HL-60 (cell line): ENCODE measurements around the gene MYCN.

Experiments
- DNase-seq, 2 experiments: peaks; one replicate each; pipeline ENCODE4 v3.0.0-alpha.2; 2010 to 2020; ENCODE audit warnings: low read depth in 1 of 2, low spot score in 1 of 2
- H3K27ac ChIP-seq: fragments of 250-450 bp; sonication (Bioruptor Pico); replicated peaks from 2 replicates; pipeline ENCODE4 v1.5.1; 2020; ENCODE audit warnings: mild to moderate bottlenecking, moderate library complexity
- H3K27me3 ChIP-seq: fragments of 250-450 bp; sonication (Bioruptor Pico); 2 replicates; pipeline ENCODE4 v1.5.1; 2021; ENCODE audit warnings: mild to moderate bottlenecking, moderate library complexity; ENCODE audit not compliant: insufficient read depth, poor library complexity, severe bottlenecking
- H3K4me3 ChIP-seq: replicated peaks from 2 replicates; pipeline ENCODE4 v1.5.1; 2011; ENCODE audit warnings: mild to moderate bottlenecking, control low read depth, low read length; ENCODE audit not compliant: insufficient read depth
- CTCF ChIP-seq: IDR thresholded peaks from one replicate; pipeline ENCODE4 v1.5.1; 2011; ENCODE audit warnings: low read length, control low read depth, inconsistent platforms; ENCODE audit not compliant: insufficient read depth
- GABPA ChIP-seq: IDR thresholded peaks from 2 replicates; pipeline ENCODE4 v1.6.1; 2012; ENCODE audit warnings: low read depth
- POLR2AphosphoS5 ChIP-seq: IDR thresholded peaks from 2 replicates; pipeline ENCODE4 v1.6.1; 2012; ENCODE audit warnings: low read depth
- REST ChIP-seq: IDR thresholded peaks from 2 replicates; pipeline ENCODE4 v1.6.1; 2012; ENCODE audit warnings: low read depth; ENCODE audit not compliant: insufficient replicate concordance
- SPI1 ChIP-seq: IDR thresholded peaks from 2 replicates; pipeline ENCODE4 v1.6.1; 2012; ENCODE audit warnings: low read depth, mild to moderate bottlenecking, borderline replicate concordance

Gene MYCN

GRCh38 chr2:15933184-15933845 is 7.0 kb upstream of the MYCN start:
- Histone ChIP-seq H3K27me3 (peaks cover 6% of the 10 kb centered on the region), H3K27ac (no peak overlapping the region)

GRCh38 chr2:15934291-15934945 is 5.9 kb upstream of the MYCN start:
- TF ChIP-seq GABPA = no peak
- peaks cover 15% of the 10 kb centered on the region for H3K27me3 ChIP-seq
- H3K4me3 ChIP-seq = no peak overlapping the region
- DNase-seq = no peak
- no peak overlapping the region for H3K27ac ChIP-seq

More at GRCh38 chr2:15933184-15933845, 7.0 kb upstream of the MYCN start:
- no peak for DNase-seq
- TF ChIP-seq POLR2AphosphoS5 (no peak), SPI1 (no peak), CTCF (no peak), GABPA (no peak), REST (no peak)
- H3K4me3 ChIP-seq = no peak overlapping the region

- no peak overlapping the region for H3K4me3 ChIP-seq
- no peak for DNase-seq
- no peak overlapping the region for H3K27ac ChIP-seq
- TF ChIP-seq SPI1 (no peak), REST (no peak), POLR2AphosphoS5 (no peak), CTCF (no peak), GABPA (no peak)
- peaks cover 23% of the 10 kb centered on the region for H3K27me3 ChIP-seq
Observed at GRCh38 chr2:15935189-15935588, 5.2 kb upstream of the MYCN start.

GRCh38 chr2:15935675-15936074 is 4.7 kb upstream of the MYCN start:
- Histone ChIP-seq H3K4me3 (no peak overlapping the region), H3K27ac (no peak overlapping the region), H3K27me3 (peaks cover 28% of the 10 kb centered on the region)
- TF ChIP-seq POLR2AphosphoS5 = no peak
- DNase-seq = no peak
